GM12878 (cell line): Measurements from ENCODE around the gene MAGI2. TPM values are rescaled to one million over a fixed set of nuclear protein-coding genes. Genes with fewer than 3 reads are reported as not detected.

Experiments used
- ATAC-seq: fragments of 200-7000 bp; cut with Tn5 transposase; 3 replicates; pipeline ENCODE4 v1.9.1; 2020; ENCODE audit warnings: mild to moderate bottlenecking, moderate library complexity
- BruUV-seq: library from RNA; stranded (reverse); fragments of 400-500 nt; replicated peaks from 2 replicates; lab custom pipeline; 2021; lab: Mats Ljungman, UMichigan
- CTCF ChIA-PET: fragments of 300-600 bp; sonication (Branson Sonifier 250); formaldehyde crosslinking; extraction: SDS; loops from one replicate; lab custom pipeline; 2021; ENCODE audit warnings: inconsistent platforms; lab: Yijun Ruan, JAX
- POLR2A ChIA-PET: fragments of 350-600 bp; formaldehyde crosslinking; extraction: SDS; loops from one replicate; lab custom pipeline; 2021; ENCODE audit warnings: inconsistent platforms; lab: Charles Lee
- RAD21 ChIA-PET: fragments of 300-600 bp; sonication (Branson Sonifier 250); formaldehyde crosslinking; loops from one replicate; lab custom pipeline; 2023; ENCODE audit warnings: antibody characterized with exemption; ENCODE audit not compliant: unreplicated experiment; lab: Charles Lee
- SMC1A ChIA-PET: fragments of 300-600 bp; sonication (Branson Sonifier 250); formaldehyde crosslinking; loops from one replicate; lab custom pipeline; 2023; ENCODE audit not compliant: unreplicated experiment, uncharacterized antibody; lab: Charles Lee
- DNase-seq: peaks from one replicate; pipeline ENCODE4 v3.0.0-alpha.2; 2011; ENCODE audit warnings: low read depth, low spot score
- FAIRE-seq: peaks from 3 replicates; lab custom pipeline; 2011; peaks lifted over from hg19 to GRCh38; lab: Jason Lieb, UNC
- H2AFZ ChIP-seq: 2 replicates; pipeline ENCODE4 v1.6.0; 2011; ENCODE audit warnings: low read depth, low read length, control low read depth; ENCODE audit not compliant: control insufficient read depth
- H3K27ac ChIP-seq: 2 replicates; pipeline ENCODE4 v1.5.1; 2011; ENCODE audit warnings: control low read depth; ENCODE audit not compliant: control insufficient read depth, insufficient read depth
- H3K27me3 ChIP-seq, 2 experiments: replicated peaks in 1 of 2; 2 replicates each; pipeline versions ENCODE4 v1.6.0 to v1.6.1; 2011; ENCODE audit warnings: low read length in 1 of 2; ENCODE audit not compliant: control insufficient read depth in 2 of 2, insufficient read depth in 2 of 2
- H3K36me3 ChIP-seq, 2 experiments: 2 replicates each; pipeline ENCODE4 v1.5.1; 2011; ENCODE audit warnings: low read length in 1 of 2; ENCODE audit not compliant: control insufficient read depth in 2 of 2, insufficient read depth in 2 of 2
- H3K4me1 ChIP-seq: 2 replicates; pipeline ENCODE4 v1.6.1; 2011; ENCODE audit warnings: mild to moderate bottlenecking, low read length, moderate library complexity, mixed read lengths; ENCODE audit not compliant: control insufficient read depth, insufficient read depth
- H3K4me2 ChIP-seq: 2 replicates; pipeline ENCODE4 v1.6.0; 2011; ENCODE audit warnings: control low read depth; ENCODE audit not compliant: control insufficient read depth, insufficient read depth
- H3K4me3 ChIP-seq: fragments of 200-600 bp; sonication (generic); 2 replicates; pipeline ENCODE4 v1.5.1; 2016
- H3K79me2 ChIP-seq: 2 replicates; pipeline ENCODE4 v1.6.0; 2011; ENCODE audit warnings: low read length; ENCODE audit not compliant: control insufficient read depth, insufficient read depth
- H3K9ac ChIP-seq: 2 replicates; pipeline ENCODE4 v1.8.0; 2011; ENCODE audit warnings: low read length, control low read depth, mixed read lengths; ENCODE audit not compliant: control insufficient read depth, insufficient read depth
- H3K9me3 ChIP-seq: replicated peaks from 3 replicates; pipeline ENCODE4 v1.5.1; 2011; ENCODE audit warnings: mild to moderate bottlenecking, low read length; ENCODE audit not compliant: control insufficient read depth, insufficient read depth
- H4K20me1 ChIP-seq: 2 replicates; pipeline ENCODE4 v1.6.0; 2011; ENCODE audit not compliant: control insufficient read depth, insufficient read depth
- ASH2L ChIP-seq: fragments of 300-600, 200-600 bp; sonication (generic); IDR thresholded peaks from 2 replicates; pipeline ENCODE4 v1.6.1; 2017; ENCODE audit warnings: low read depth, mild to moderate bottlenecking, borderline replicate concordance
- BCL3 ChIP-seq: IDR thresholded peaks from 2 replicates; pipeline ENCODE4 v1.6.1; 2011; ENCODE audit warnings: borderline replicate concordance, low read depth, mild to moderate bottlenecking, moderate library complexity, low read length; ENCODE audit not compliant: insufficient read depth, poor library complexity, severe bottlenecking
- CREB1 ChIP-seq: IDR thresholded peaks from 2 replicates; pipeline ENCODE4 v1.6.1; 2012; ENCODE audit warnings: low read depth, mild to moderate bottlenecking, inconsistent platforms
- HDGF ChIP-seq: fragments of 450-650 bp; IDR thresholded peaks from 2 replicates; pipeline ENCODE4 v1.6.1; 2016; ENCODE audit warnings: antibody characterized with exemption
- LARP7 ChIP-seq: fragments of 450-650 bp; IDR thresholded peaks from 2 replicates; pipeline ENCODE4 v1.6.1; 2017; ENCODE audit warnings: mild to moderate bottlenecking
- MEF2A ChIP-seq: IDR thresholded peaks from 2 replicates; pipeline ENCODE4 v1.6.1; 2011; ENCODE audit warnings: low read depth, mild to moderate bottlenecking, low read length, moderate library complexity; ENCODE audit not compliant: insufficient read depth
- NRF1 ChIP-seq: conservative IDR thresholded peaks from 2 replicates; pipeline ENCODE4 v1.6.1; 2011; ENCODE audit warnings: mild to moderate bottlenecking, low read depth, low read length, improper control_type of control experiment
- RCOR1 ChIP-seq: conservative IDR thresholded peaks from 2 replicates; pipeline ENCODE4 v1.6.1; 2012; ENCODE audit warnings: low read depth, low read length, improper control_type of control experiment
- SMC3 ChIP-seq: IDR thresholded peaks from 2 replicates; pipeline ENCODE4 v1.6.1; 2011; ENCODE audit warnings: low read length, improper control_type of control experiment, borderline replicate concordance
- SP1 ChIP-seq: IDR thresholded peaks from one replicate; pipeline ENCODE4 v1.6.1; 2011; ENCODE audit warnings: low read depth, low read length
- YBX1 ChIP-seq: fragments of 450-650 bp; IDR thresholded peaks from 2 replicates; pipeline ENCODE4 v1.6.1; 2016; ENCODE audit warnings: antibody characterized with exemption
- WGBS: methylation state at CpG from one replicate; pipeline ENCODE4 v1.1.6; 2016; ENCODE audit warnings: low lambda C conversion rate; ENCODE audit not compliant: insufficient replicate concordance, insufficient coverage; ENCODE audit errors: missing lambda C conversion rate; 5-methylcytosine and 5-hydroxymethylcytosine counted together
- in situ Hi-C: fragments of 300-500 bp; cut with MboI; formaldehyde crosslinking; loops from 9 replicates; pipeline ENCODE4 v1.14.3; 2018; ENCODE audit warnings: mixed read lengths
- intact Hi-C: fragments of 100-400 bp; cut with micrococcal nuclease; formaldehyde crosslinking; loops from one replicate; pipeline ENCODE4 v1.14.2; 2022; ENCODE audit not compliant: unreplicated experiment
- polyA plus RNA-seq, 11 experiments: library from polyadenylated mRNA; depleted of rRNA in 4 of 11; unstranded in 6 of 11; stranded (reverse) in 5 of 11; fragments of >200 nt; fragmentation: Nextera tagmentation in 4 of 11; fragmentation: Illumina TruSeq in 1 of 11; extraction: Ambion mirVana in 4 of 11; extraction: Trizol in 1 of 11; gene quantifications; 1 replicate in 1 of 11; 2 replicates in 10 of 11; pipeline versions ENCODE4 v1.2.1 to v1.2.3, GENCODE V29; 2011 to 2016; ENCODE audit warnings: inconsistent platforms in 2 of 11, missing spikeins in 2 of 11, low read depth in 1 of 11
- total RNA-seq, 4 experiments: library from RNA; depleted of rRNA in 3 of 4; stranded (reverse); fragments of >200 nt in 3 of 4; fragmentation: Illumina TruSeq in 1 of 4; extraction: Trizol in 1 of 4; gene quantifications; 2 replicates each; pipeline versions ENCODE4 v1.2.1 to v1.2.3, GENCODE V29; 2013 to 2021
- TF ChIP-seq, protein P1 (sequence below): fragments of 150-350 bp; IDR thresholded peaks from 2 replicates; pipeline ENCODE4 v1.6.1; 2014; ENCODE audit warnings: mild to moderate bottlenecking, low read depth, low read length

Gene MAGI2
- total and polyA plus RNA-seq, 10 of the 15 experiments (the other 5 are each of a cell fraction or from before 2014, with no cell fraction given) = 0.01 to 0.31 (median 0.05) TPM; not detected in 2

- H3K79me2 ChIP-seq = no peaks in the 10 kb centered on the region
- SMC1A ChIA-PET = interaction anchor here (0.6 to 3.4 kb wide), 3 partner anchors 12 to 597 kb away, joined by 3 to 15 read pairs (median 3); no protein-coding TSS in a partner anchor
- no peak overlapping the region for H2AFZ ChIP-seq
- H3K27ac ChIP-seq = no peak overlapping the region
- intact Hi-C loops (no loop called here), in situ Hi-C loops (no loop called here)
- no peak for TF ChIP-seq BCL3
- no peak for TF ChIP-seq YBX1
- no peak for TF ChIP-seq MEF2A
- TF ChIP-seq, protein P1, sequence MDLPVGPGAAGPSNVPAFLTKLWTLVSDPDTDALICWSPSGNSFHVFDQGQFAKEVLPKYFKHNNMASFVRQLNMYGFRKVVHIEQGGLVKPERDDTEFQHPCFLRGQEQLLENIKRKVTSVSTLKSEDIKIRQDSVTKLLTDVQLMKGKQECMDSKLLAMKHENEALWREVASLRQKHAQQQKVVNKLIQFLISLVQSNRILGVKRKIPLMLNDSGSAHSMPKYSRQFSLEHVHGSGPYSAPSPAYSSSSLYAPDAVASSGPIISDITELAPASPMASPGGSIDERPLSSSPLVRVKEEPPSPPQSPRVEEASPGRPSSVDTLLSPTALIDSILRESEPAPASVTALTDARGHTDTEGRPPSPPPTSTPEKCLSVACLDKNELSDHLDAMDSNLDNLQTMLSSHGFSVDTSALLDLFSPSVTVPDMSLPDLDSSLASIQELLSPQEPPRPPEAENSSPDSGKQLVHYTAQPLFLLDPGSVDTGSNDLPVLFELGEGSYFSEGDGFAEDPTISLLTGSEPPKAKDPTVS = no peak
- no peak for TF ChIP-seq SMC3
- TF ChIP-seq SP1 = no peak
- TF ChIP-seq CREB1 = no peak
- TF ChIP-seq ASH2L = no peak
- TF ChIP-seq LARP7 = no peak
- TF ChIP-seq HDGF = no peak
- TF ChIP-seq NRF1 = no peak
- TF ChIP-seq RCOR1 = no peak
- DNase-seq (no peak), ATAC-seq (no peak), FAIRE-seq (no peak)
- no peaks in the 10 kb centered on the region for H3K36me3 ChIP-seq
- RAD21 ChIA-PET = no interaction called here
- H3K9ac ChIP-seq = no peak overlapping the region
- no TSS peak for BruUV-seq
- POLR2A ChIA-PET = no interaction called here
- H3K4me3 ChIP-seq = no peak overlapping the region
- CTCF ChIA-PET = interaction anchor here (0.7 to 3.1 kb wide), 5 partner anchors 10 to 366 kb away, joined by 3 to 19 read pairs (median 3); no protein-coding TSS in a partner anchor
- H4K20me1 ChIP-seq = no peaks in the 10 kb centered on the region
- 0% methylated on average over 2 of the region's 2 CpGs for WGBS
- H3K4me2 ChIP-seq = no peak overlapping the region
- H3K9me3 ChIP-seq = no peaks in the 10 kb centered on the region
- H3K27me3 ChIP-seq = no peaks in the 10 kb centered on the region
- no peaks in the 10 kb centered on the region for H3K4me1 ChIP-seq
These were observed 1428.9 kb downstream of the MAGI2 start for GRCh38 chr7:78024591-78024990.
